ENCODE data around the gene BMPR2. TPM values are rescaled to one million over a fixed set of nuclear protein-coding genes. Genes with fewer than 3 reads are reported as not detected.
A peak's percentile ranks its signal among the peaks of the same experiment; 100 is the strongest.
"Not testable (repeated sequence)": the region's sequence is repeated elsewhere in the genome, so short reads cannot be mapped to it uniquely, and the experiment has no call there.

Gene BMPR2
- total and polyA plus RNA-seq, 4 donors = 4.3 to 16.2 (median 7.7) TPM

DNA sequence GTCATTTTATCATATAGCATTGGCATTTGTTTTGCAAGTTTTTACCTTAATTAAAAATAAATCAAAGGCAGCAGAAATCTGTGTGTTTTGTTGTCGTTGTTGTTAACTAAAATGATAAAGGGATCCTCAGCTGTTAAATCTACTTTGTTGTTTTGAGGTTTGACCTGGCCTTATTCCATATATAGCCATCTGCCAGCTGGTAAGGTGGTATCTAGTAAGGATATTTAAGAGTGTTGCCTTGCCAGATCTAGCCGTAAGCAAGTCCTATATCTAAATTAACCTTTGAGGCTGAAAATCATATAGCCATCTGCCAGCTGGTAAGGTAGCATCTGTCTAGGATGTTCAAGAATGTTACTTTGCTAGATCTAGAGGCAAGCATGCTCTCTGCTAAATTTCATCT is 56.6 kb downstream of the BMPR2 start:
- Histone ChIP-seq H3K36me3 (ENCODE audit: control insufficient read depth in 4 of 4, insufficient read depth in 3 of 4, low read depth in 1 of 4, low read length in 3 of 4) (no peaks in the 10 kb centered on the region), H3K27me3 (ENCODE audit: control insufficient read depth in 4 of 4, insufficient read depth in 4 of 4, low read length in 3 of 4) (no peaks in the 10 kb centered on the region), H3K9me3 (ENCODE audit: control insufficient read depth in 4 of 4, low read length in 3 of 4) (no peaks in the 10 kb centered on the region), H3K27ac (ENCODE audit: low read depth in 1 of 2, low read length in 2 of 2) (no peak overlapping the region), H3K4me1 (ENCODE audit: control insufficient read depth in 4 of 4, insufficient read depth in 4 of 4, low read length in 3 of 4) (peaks cover 0 to 6% (median under 1%) of the 10 kb centered on the region in 4 donors), H3K4me3 (ENCODE audit: low read depth in 1 of 3, low read length in 3 of 3) (no peak overlapping the region), H3K9ac (ENCODE audit: low read depth in 1 of 2, low read length in 2 of 2) (no peak overlapping the region)
- no peak for DNase-seq (ENCODE audit: low spot score)
- TF ChIP-seq MAX (IDR thresholded peaks at IDR 0.05) = no peak
- WGBS = 86% methylated on average over 2 of the region's 2 CpGs

GRCh38 chr2:202434472-202434871 is 58.3 kb downstream of the BMPR2 start:
- H3K9me3 ChIP-seq (ENCODE audit: control insufficient read depth in 4 of 4, low read length in 3 of 4) = no peaks in the 10 kb centered on the region
- WGBS = 68% methylated on average over 1 of the region's 1 CpG
- no peak overlapping the region for H3K4me3 ChIP-seq (ENCODE audit: low read depth in 1 of 3, low read length in 3 of 3)
- DNase-seq (ENCODE audit: low spot score) = no peak
- H3K36me3 ChIP-seq (ENCODE audit: control insufficient read depth in 4 of 4, insufficient read depth in 3 of 4, low read depth in 1 of 4, low read length in 3 of 4) = no peaks in the 10 kb centered on the region
- no peaks in the 10 kb centered on the region for H3K27me3 ChIP-seq (ENCODE audit: control insufficient read depth in 4 of 4, insufficient read depth in 4 of 4, low read length in 3 of 4)
- H3K4me1 ChIP-seq (ENCODE audit: control insufficient read depth in 4 of 4, insufficient read depth in 4 of 4, low read length in 3 of 4) = peaks cover 0 to 6% (median under 1%) of the 10 kb centered on the region in 4 donors
- H3K9ac ChIP-seq (ENCODE audit: low read depth in 1 of 2, low read length in 2 of 2) = no peak overlapping the region
- TF ChIP-seq JUND (IDR thresholded peaks at IDR 0.05) (no peak), HNF4A (conservative IDR thresholded peaks at IDR 0.05) (peak in 1 of 2 donors; percentile 20), RXRA (IDR thresholded peaks at IDR 0.05) (peak in 1 of 2 donors; percentile 27)
- no peak overlapping the region for H3K27ac ChIP-seq (ENCODE audit: low read depth in 1 of 2, low read length in 2 of 2)

- no peaks in the 10 kb centered on the region for H3K36me3 ChIP-seq (ENCODE audit: control insufficient read depth in 4 of 4, insufficient read depth in 3 of 4, low read depth in 1 of 4, low read length in 3 of 4)
- 65% methylated on average over 3 of the region's 3 CpGs for WGBS
- DNase-seq (ENCODE audit: low spot score) = no peak
- H3K27ac ChIP-seq (ENCODE audit: low read depth in 1 of 2, low read length in 2 of 2) = no peak overlapping the region
- no peak overlapping the region for H3K4me3 ChIP-seq (ENCODE audit: low read depth in 1 of 3, low read length in 3 of 3)
- no peaks in the 10 kb centered on the region for H3K27me3 ChIP-seq (ENCODE audit: control insufficient read depth in 4 of 4, insufficient read depth in 4 of 4, low read length in 3 of 4)
- H3K9me3 ChIP-seq (ENCODE audit: control insufficient read depth in 4 of 4, low read length in 3 of 4) = no peaks in the 10 kb centered on the region
- TF ChIP-seq, protein P1, sequence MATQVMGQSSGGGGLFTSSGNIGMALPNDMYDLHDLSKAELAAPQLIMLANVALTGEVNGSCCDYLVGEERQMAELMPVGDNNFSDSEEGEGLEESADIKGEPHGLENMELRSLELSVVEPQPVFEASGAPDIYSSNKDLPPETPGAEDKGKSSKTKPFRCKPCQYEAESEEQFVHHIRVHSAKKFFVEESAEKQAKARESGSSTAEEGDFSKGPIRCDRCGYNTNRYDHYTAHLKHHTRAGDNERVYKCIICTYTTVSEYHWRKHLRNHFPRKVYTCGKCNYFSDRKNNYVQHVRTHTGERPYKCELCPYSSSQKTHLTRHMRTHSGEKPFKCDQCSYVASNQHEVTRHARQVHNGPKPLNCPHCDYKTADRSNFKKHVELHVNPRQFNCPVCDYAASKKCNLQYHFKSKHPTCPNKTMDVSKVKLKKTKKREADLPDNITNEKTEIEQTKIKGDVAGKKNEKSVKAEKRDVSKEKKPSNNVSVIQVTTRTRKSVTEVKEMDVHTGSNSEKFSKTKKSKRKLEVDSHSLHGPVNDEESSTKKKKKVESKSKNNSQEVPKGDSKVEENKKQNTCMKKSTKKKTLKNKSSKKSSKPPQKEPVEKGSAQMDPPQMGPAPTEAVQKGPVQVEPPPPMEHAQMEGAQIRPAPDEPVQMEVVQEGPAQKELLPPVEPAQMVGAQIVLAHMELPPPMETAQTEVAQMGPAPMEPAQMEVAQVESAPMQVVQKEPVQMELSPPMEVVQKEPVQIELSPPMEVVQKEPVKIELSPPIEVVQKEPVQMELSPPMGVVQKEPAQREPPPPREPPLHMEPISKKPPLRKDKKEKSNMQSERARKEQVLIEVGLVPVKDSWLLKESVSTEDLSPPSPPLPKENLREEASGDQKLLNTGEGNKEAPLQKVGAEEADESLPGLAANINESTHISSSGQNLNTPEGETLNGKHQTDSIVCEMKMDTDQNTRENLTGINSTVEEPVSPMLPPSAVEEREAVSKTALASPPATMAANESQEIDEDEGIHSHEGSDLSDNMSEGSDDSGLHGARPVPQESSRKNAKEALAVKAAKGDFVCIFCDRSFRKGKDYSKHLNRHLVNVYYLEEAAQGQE (IDR thresholded peaks at IDR 0.05) = no peak
- TF ChIP-seq, protein P2, sequence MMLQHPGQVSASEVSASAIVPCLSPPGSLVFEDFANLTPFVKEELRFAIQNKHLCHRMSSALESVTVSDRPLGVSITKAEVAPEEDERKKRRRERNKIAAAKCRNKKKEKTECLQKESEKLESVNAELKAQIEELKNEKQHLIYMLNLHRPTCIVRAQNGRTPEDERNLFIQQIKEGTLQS (IDR thresholded peaks at IDR 0.05) = no peak
- TF ChIP-seq FOXA1 (IDR thresholded peaks at IDR 0.05) (no peak), MAX (IDR thresholded peaks at IDR 0.05) (no peak), NR2F2 (IDR thresholded peaks at IDR 0.05) (no peak)
- H3K9ac ChIP-seq (ENCODE audit: low read depth in 1 of 2, low read length in 2 of 2) = no peak overlapping the region
- H3K4me1 ChIP-seq (ENCODE audit: control insufficient read depth in 4 of 4, insufficient read depth in 4 of 4, low read length in 3 of 4) = peaks cover 0 to 6% (median under 1%) of the 10 kb centered on the region in 4 donors
These were observed 60.5 kb downstream of the BMPR2 start for GRCh38 chr2:202436626-202437025.

DNA sequence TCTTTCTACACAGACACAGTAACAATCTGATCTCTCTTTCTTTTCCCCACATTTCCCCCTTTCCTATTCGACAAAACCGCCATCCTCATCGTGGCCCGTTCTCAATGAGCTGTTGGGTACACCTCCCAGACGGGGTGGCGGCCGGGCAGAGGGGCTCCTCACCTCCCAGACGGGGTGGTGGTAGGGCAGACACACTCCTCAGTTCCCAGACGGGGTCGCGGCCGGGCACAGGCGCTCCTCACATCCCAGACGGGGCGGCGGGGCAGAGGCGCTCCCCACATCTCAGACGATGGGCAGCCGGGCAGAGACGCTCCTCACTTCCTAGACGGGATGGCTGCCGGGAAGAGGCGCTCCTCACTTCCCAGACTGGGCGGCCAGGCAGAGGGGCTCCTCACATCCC is 64.0 kb downstream of the BMPR2 start:
- not testable (repeated sequence) for H3K27me3 ChIP-seq (ENCODE audit: control insufficient read depth in 4 of 4, insufficient read depth in 4 of 4, low read length in 3 of 4); H3K36me3 ChIP-seq (ENCODE audit: control insufficient read depth in 4 of 4, insufficient read depth in 3 of 4, low read depth in 1 of 4, low read length in 3 of 4); H3K27ac ChIP-seq (ENCODE audit: low read depth in 1 of 2, low read length in 2 of 2); DNase-seq (ENCODE audit: low spot score); H3K9ac ChIP-seq (ENCODE audit: low read depth in 1 of 2, low read length in 2 of 2); H3K4me1 ChIP-seq (ENCODE audit: control insufficient read depth in 4 of 4, insufficient read depth in 4 of 4, low read length in 3 of 4); H3K4me3 ChIP-seq (ENCODE audit: low read depth in 1 of 3, low read length in 3 of 3); H3K9me3 ChIP-seq (ENCODE audit: control insufficient read depth in 4 of 4, low read length in 3 of 4)
- 95% methylated on average over 24 of the region's 24 CpGs for WGBS

Data from liver (tissue), 9 donors.